Heart right ventricle (tissue), 16 donors: Measurements from ENCODE around the gene TBC1D22A. TPM values are rescaled to one million over a fixed set of nuclear protein-coding genes. Genes with fewer than 3 reads are reported as not detected.

Source experiments
- ATAC-seq, 8 donors: fragments of 200-7000 bp; cut with Tn5 transposase; one replicate each; pipeline ENCODE4 v1.9.1; 2020; ENCODE audit warnings: mild to moderate bottlenecking in 8 of 8, moderate library complexity in 8 of 8, moderate number of reproducible peaks in 1 of 8
- DNase-seq, 2 donors: peaks; one replicate each; pipeline ENCODE4 v3.0.0-alpha.2; 2020
- H3K27ac ChIP-seq, 10 donors: fragments of 200-600 bp; sonication (generic) in 2 of 10; one replicate each; pipeline versions ENCODE4 v1.5.0 to v1.8.0; 2020 to 2022; ENCODE audit warnings: mild to moderate bottlenecking in 3 of 10
- H3K27me3 ChIP-seq, 7 donors: fragments of 200-600 bp; one replicate each; pipeline ENCODE4 v1.8.0; 2021 to 2022; ENCODE audit warnings: mild to moderate bottlenecking in 2 of 7
- H3K36me3 ChIP-seq, 9 donors: fragments of 200-600 bp; sonication (generic) in 1 of 9; one replicate each; pipeline versions ENCODE4 v1.5.0 to v1.8.0; 2020 to 2022; ENCODE audit warnings: mild to moderate bottlenecking in 2 of 9
- H3K4me1 ChIP-seq, 9 donors: fragments of 200-600 bp; sonication (generic) in 1 of 9; one replicate each; pipeline versions ENCODE4 v1.5.0 to v1.8.0; 2020 to 2022; ENCODE audit warnings: mild to moderate bottlenecking in 4 of 9
- H3K4me3 ChIP-seq, 10 donors: fragments of 200-600 bp; sonication (generic) in 2 of 10; one replicate each; pipeline versions ENCODE4 v1.5.0 to v1.8.0; 2020 to 2022; ENCODE audit warnings: mild to moderate bottlenecking in 7 of 10, moderate library complexity in 2 of 10
- H3K9me3 ChIP-seq, 11 donors: fragments of 200-600 bp in 10 of 11; sonication (generic) in 2 of 11; one replicate each; pipeline versions ENCODE4 v1.5.0 to v1.8.0; 2013 to 2022; ENCODE audit warnings: mild to moderate bottlenecking in 2 of 11, control low read depth in 1 of 11, moderate library complexity in 1 of 11
- CTCF ChIP-seq, 9 donors: fragments of 200-600 bp; sonication (generic) in 2 of 9; IDR thresholded peaks; one replicate each; pipeline versions ENCODE4 v1.5.0 to v1.8.0; 2021 to 2022; ENCODE audit warnings: antibody characterized with exemption in 9 of 9, mild to moderate bottlenecking in 5 of 9, moderate library complexity in 1 of 9
- WGBS, 2 donors: extraction: QIAGEN DNeasy Blood & Tissue Kit; methylation state at CpG; one replicate each; pipeline ENCODE4 v1.1.7; 2013; ENCODE audit warnings: inconsistent platforms in 1 of 2; 5-methylcytosine and 5-hydroxymethylcytosine counted together
- intact Hi-C, 10 donors: fragments of 100-400 bp; cut with DNase I; formaldehyde crosslinking; loops; one replicate each; pipeline versions ENCODE4 v1.11.1 to v1.14.2; 2022
- polyA plus RNA-seq, 2 donors: library from polyadenylated mRNA; stranded (reverse); fragments of 200-250 nt; gene quantifications; one replicate each; pipeline ENCODE4 v1.2.3, GENCODE V29; 2013
- total RNA-seq, 10 donors: library from RNA; stranded (reverse); fragmentation: NEBNext Ultra II Directional in 3 of 10; extraction: Animal tissue kit (Norgen Biotek cat#: 25700) in 3 of 10; gene quantifications; one replicate each; pipeline versions ENCODE4 v1.2.1 to v1.2.4, GENCODE V29; 2021 to 2023
- donor health status: Arrhythmogenic right ventricular cardiomyopathy.
- donor health status: ischemic (EF 13 %, LVEDD 7.1; RV severe dilation, severe dysfunction).
- donor health status: healthy with polysubstance abuse.
- donor health status: DM: no; HTN: yes; CAD: no.
- donor health status: DM: no; HTN: no; CAD: no.
- donor health status: ischemic (EF 25% LVEDD 6.9; RV normal size, moderate dysfunction).
- donor health status: ischemic (EF 25% LVEDD 5.7; RV mildly dilated, moderate dysfunction).
- donor health status: healthy.
- donor health status: DM: yes; HTN: yes; CAD: no.
- donor health status: Ischemic cardiomyopathy.
- donor health status: ischemic (EF 35%, LVEDD 5.7; RV mildly dilated, moderate dysfunction).
- donor health status: nonischemic (EF 11% LVEDD 7.7; RV severe dilation, severe dysfunction).
- donor health status: DM: yes; HTN: yes; CAD: no.
- donor health status: PGD.
- donor health status: ischemic (EF 29% LVEDD 5.4; RV normal size, mild dysfunction).
- donor health status: nonischemic (EF 23%, LVEDD 6.1; RV moderate dilation, normal function).

The TBC1D22A gene
- total and polyA plus RNA-seq, 12 donors: 7.2 to 27.9 (median 17.9) TPM

GRCh38 chr22:46776876-46777608, 14.6 kb downstream of the TBC1D22A start:
- DNase-seq: no peak
- intact Hi-C loops: no loop called here
- WGBS, 2 donors: 71 to 74% methylated on average over 18 of the region's 18 CpGs
- Histone ChIP-seq H3K36me3 (peaks cover 0 to 10% (median 0%) of the 10 kb centered on the region in 9 donors), H3K4me1 (peaks cover 6 to 65% (median 51%) of the 10 kb centered on the region in 9 donors), H3K27me3 (no peaks in the 10 kb centered on the region), H3K9me3 (no peaks in the 10 kb centered on the region), H3K4me3 (no peak overlapping the region), H3K27ac (peak overlapping the region in 2 of 10 donors; percentile 15 to 55)
- no peak for TF ChIP-seq CTCF (IDR thresholded peaks at IDR 0.05)
- ATAC-seq: peak in 2 of 8 donors; percentile 25 to 39

- no peak for TF ChIP-seq CTCF (IDR thresholded peaks at IDR 0.05)
- 55 to 71% methylated on average over 11 of the region's 11 CpGs for WGBS, 2 donors
- peaks cover 6 to 65% (median 51%) of the 10 kb centered on the region in 9 donors for H3K4me1 ChIP-seq
- H3K27ac ChIP-seq: peak overlapping the region in 2 of 10 donors; percentile 15 to 55
- intact Hi-C loops: no loop called here
- peak in 1 of 2 donors; percentile 62 for DNase-seq
- H3K4me3 ChIP-seq: no peak overlapping the region
- ATAC-seq: peak in 4 of 8 donors; percentile 4 to 32 (median 12)
- peaks cover 0 to 10% (median 0%) of the 10 kb centered on the region in 9 donors for H3K36me3 ChIP-seq
- H3K27me3 ChIP-seq: no peaks in the 10 kb centered on the region
- no peaks in the 10 kb centered on the region for H3K9me3 ChIP-seq
These were observed 15.1 kb downstream of the TBC1D22A start for GRCh38 chr22:46777609-46777970.

- H3K4me3 ChIP-seq: no peak overlapping the region
- intact Hi-C loops: no loop called here
- no peak for ATAC-seq
- H3K4me1 ChIP-seq: peaks cover 3 to 50% (median 38%) of the 10 kb centered on the region in 9 donors
- H3K27ac ChIP-seq: no peak overlapping the region
- no peaks in the 10 kb centered on the region for H3K27me3 ChIP-seq
- H3K9me3 ChIP-seq: no peaks in the 10 kb centered on the region
- WGBS, 2 donors: 97 to 98% methylated on average over 4 of the region's 4 CpGs
- peaks cover 0 to 10% (median 0%) of the 10 kb centered on the region in 9 donors for H3K36me3 ChIP-seq
- DNase-seq: no peak
- no peak for TF ChIP-seq CTCF (IDR thresholded peaks at IDR 0.05)
These were observed 16.6 kb downstream of the TBC1D22A start for GRCh38 chr22:46779023-46779422.

- Histone ChIP-seq H3K4me3 (no peak overlapping the region), H3K27me3 (no peaks in the 10 kb centered on the region), H3K36me3 (peaks cover 0 to 10% (median 0%) of the 10 kb centered on the region in 9 donors), H3K27ac (no peak overlapping the region), H3K4me1 (peaks cover 0 to 45% (median 31%) of the 10 kb centered on the region in 9 donors), H3K9me3 (no peaks in the 10 kb centered on the region)
- intact Hi-C loops: no loop called here
- DNase-seq: no peak
- WGBS, 2 donors: 92 to 94% methylated on average over 9 of the region's 9 CpGs
- ATAC-seq: no peak
- no peak for TF ChIP-seq CTCF (IDR thresholded peaks at IDR 0.05)
These were observed 17.2 kb downstream of the TBC1D22A start for GRCh38 chr22:46779651-46780050.
